AG04450 (cell line): ENCODE data around the gene IL1RAPL2. TPM values are rescaled to one million over a fixed set of nuclear protein-coding genes. Genes with fewer than 3 reads are reported as not detected.

Experiments used
- CTCF ChIA-PET: fragments of 300-600, 350-600 bp; formaldehyde crosslinking; extraction: SDS; loops from one replicate; lab custom pipeline; 2022; ENCODE audit warnings: antibody characterized with exemption, inconsistent platforms; lab: Charles Lee
- POLR2A ChIA-PET: fragments of 350-600 bp; formaldehyde crosslinking; extraction: SDS; loops from one replicate; lab custom pipeline; 2021; ENCODE audit warnings: antibody characterized with exemption, inconsistent platforms; lab: Yijun Ruan, JAX
- DNase-seq: peaks from one replicate; pipeline ENCODE4 v3.0.0-alpha.2; 2011; ENCODE audit warnings: low read depth, low spot score
- H3K27ac ChIP-seq: one replicate; pipeline ENCODE4 v1.5.1; 2012; ENCODE audit warnings: low read depth, low read length, control low read depth
- H3K27me3 ChIP-seq: one replicate; pipeline ENCODE4 v1.6.0; 2012; ENCODE audit warnings: low read length; ENCODE audit not compliant: control insufficient read depth, insufficient read depth
- H3K4me3 ChIP-seq: 2 replicates; pipeline ENCODE4 v1.5.1; 2011; ENCODE audit warnings: mild to moderate bottlenecking, low read depth, low read length, control low read depth
- H3K9me3 ChIP-seq: 2 replicates; pipeline ENCODE4 v1.5.1; 2012; ENCODE audit warnings: low read length; ENCODE audit not compliant: control insufficient read depth, insufficient read depth
- CTCF ChIP-seq: IDR thresholded peaks from 2 replicates; pipeline ENCODE4 v1.5.1; 2011; ENCODE audit warnings: low read depth, low read length, control low read depth, inconsistent platforms
- polyA plus RNA-seq: library from polyadenylated mRNA; depleted of rRNA; stranded (reverse); fragments of >200 nt; gene quantifications from 2 replicates; pipeline ENCODE4 v1.2.3, GENCODE V29; 2011

The IL1RAPL2 gene
- polyA plus RNA-seq, 1 experiment = 0.71 TPM

- ChIA-PET CTCF (no interaction called here), POLR2A (no interaction called here)
- H3K4me3 ChIP-seq = no peak overlapping the region
- TF ChIP-seq CTCF = no peak
- no peaks in the 10 kb centered on the region for H3K27me3 ChIP-seq
- H3K9me3 ChIP-seq = no peaks in the 10 kb centered on the region
- DNase-seq = no peak
- H3K27ac ChIP-seq = no peak overlapping the region
Observed at GRCh38 chrX:105277132-105277531, 711.1 kb downstream of the IL1RAPL2 start.

GRCh38 chrX:105282077-105282476 is 716.1 kb downstream of the IL1RAPL2 start:
- no peaks in the 10 kb centered on the region for H3K9me3 ChIP-seq
- H3K27me3 ChIP-seq = no peaks in the 10 kb centered on the region
- no peak for TF ChIP-seq CTCF
- H3K27ac ChIP-seq = no peak overlapping the region
- POLR2A ChIA-PET = no interaction called here
- DNase-seq = no peak
- H3K4me3 ChIP-seq = no peak overlapping the region
- CTCF ChIA-PET = no interaction called here

- no peak for TF ChIP-seq CTCF
- H3K9me3 ChIP-seq = no peaks in the 10 kb centered on the region
- no peaks in the 10 kb centered on the region for H3K27me3 ChIP-seq
- no peak for DNase-seq
- no peak overlapping the region for H3K4me3 ChIP-seq
- ChIA-PET CTCF (no interaction called here), POLR2A (no interaction called here)
- H3K27ac ChIP-seq = no peak overlapping the region
Observed at GRCh38 chrX:105297041-105297440, 731.0 kb downstream of the IL1RAPL2 start.

GRCh38 chrX:105299286-105299685 is 733.3 kb downstream of the IL1RAPL2 start:
- Histone ChIP-seq H3K27ac (no peak overlapping the region), H3K9me3 (no peaks in the 10 kb centered on the region), H3K4me3 (no peak overlapping the region), H3K27me3 (no peaks in the 10 kb centered on the region)
- CTCF ChIA-PET = no interaction called here
- POLR2A ChIA-PET = no interaction called here
- no peak for TF ChIP-seq CTCF
- no peak for DNase-seq

- Histone ChIP-seq H3K4me3 (no peak overlapping the region), H3K27ac (no peak overlapping the region), H3K27me3 (no peaks in the 10 kb centered on the region), H3K9me3 (no peaks in the 10 kb centered on the region)
- no peak for TF ChIP-seq CTCF
- ChIA-PET POLR2A (no interaction called here), CTCF (no interaction called here)
- DNase-seq = no peak
Observed at GRCh38 chrX:105302246-105302645, 736.2 kb downstream of the IL1RAPL2 start.
